HG03103 (cell line): ENCODE results near the gene ARSB.
A peak's percentile ranks its signal among the peaks of the same experiment; 100 is the strongest.

ENCODE experiments used
- ATAC-seq: cut with Tn5 transposase; IDR thresholded peaks from one replicate; pipeline ENCODE4 v1.9.1; 2021; ENCODE audit warnings: low read depth; ENCODE audit not compliant: unreplicated experiment

ARSB gene

GRCh38 chr5:78985116-78985724, at the start of gene ARSB:
Gene ARSB (minus strand): TSS chr5:78985310. CDS start chr5:78985248, 62 bp downstream.
- peak; percentile 32 for ATAC-seq

- ATAC-seq: no peak
These were observed 47.7 kb upstream of the ARSB start for GRCh38 chr5:79032782-79033181.

- no peak for ATAC-seq
These were observed 47.1 kb upstream of the ARSB start for GRCh38 chr5:79032031-79032695.

GRCh38 chr5:79031485-79031867, 46.4 kb upstream of the ARSB start:
- ATAC-seq: no peak

GRCh38 chr5:79030663-79031484, 45.8 kb upstream of the ARSB start:
- no peak for ATAC-seq

GRCh38 chr5:79025054-79025472, 40.0 kb upstream of the ARSB start:
- ATAC-seq: no peak

GRCh38 chr5:79023947-79024346, 38.8 kb upstream of the ARSB start:
- no peak for ATAC-seq

- no peak for ATAC-seq
These were observed 38.2 kb upstream of the ARSB start for GRCh38 chr5:79023348-79023747.

- ATAC-seq: no peak
These were observed 37.7 kb upstream of the ARSB start for GRCh38 chr5:79022771-79023170.

- no peak for ATAC-seq
These were observed 36.6 kb upstream of the ARSB start for GRCh38 chr5:79021753-79022152.

- no peak for ATAC-seq
These were observed 35.9 kb upstream of the ARSB start for GRCh38 chr5:79020861-79021561.

GRCh38 chr5:79014631-79015030, 29.5 kb upstream of the ARSB start:
- no peak for ATAC-seq

- ATAC-seq: no peak
These were observed 26.8 kb upstream of the ARSB start for GRCh38 chr5:79011869-79012268.

GRCh38 chr5:79011219-79011836, 26.2 kb upstream of the ARSB start:
- no peak for ATAC-seq

- ATAC-seq: no peak
These were observed 23.3 kb upstream of the ARSB start for GRCh38 chr5:79008362-79008761.

- ATAC-seq: no peak
These were observed 22.8 kb upstream of the ARSB start for GRCh38 chr5:79007872-79008271.

GRCh38 chr5:79005936-79006631, 21.0 kb upstream of the ARSB start:
- ATAC-seq: no peak

- ATAC-seq: no peak
These were observed 20.0 kb upstream of the ARSB start for GRCh38 chr5:79005151-79005550.

- ATAC-seq: no peak
These were observed 17.3 kb upstream of the ARSB start for GRCh38 chr5:79002374-79002773.

- no peak for ATAC-seq
These were observed 16.4 kb upstream of the ARSB start for GRCh38 chr5:79001471-79001870.
